Vagina (tissue), 2 donors: Measurements from ENCODE around the gene GPD2. TPM values are rescaled to one million over a fixed set of nuclear protein-coding genes. Genes with fewer than 3 reads are reported as not detected.

ENCODE experiments used
- DNase-seq, 2 donors: peaks; one replicate each; pipeline ENCODE4 v3.0.0-alpha.2; 2017; ENCODE audit errors: extremely low spot score in 2 of 2
- H3K27ac ChIP-seq: fragments of 200-600 bp; sonication (generic); one replicate; pipeline ENCODE4 v1.5.1; 2019
- H3K27me3 ChIP-seq: fragments of 200-600 bp; sonication (generic); one replicate; pipeline ENCODE4 v1.5.1; 2019
- H3K36me3 ChIP-seq, 2 donors: fragments of 200-600 bp; sonication (generic); one replicate each; pipeline ENCODE4 v1.5.1; 2017 to 2019
- H3K4me1 ChIP-seq: fragments of 200-600 bp; sonication (generic); one replicate; pipeline ENCODE4 v1.5.1; 2019
- H3K4me3 ChIP-seq, 2 donors: fragments of 200-600 bp; sonication (generic); 1 replicate in 1 of 2; 2 replicates in 1 of 2; pipeline ENCODE4 v1.5.1; 2016 to 2019
- H3K9me3 ChIP-seq: fragments of 200-600 bp; sonication (generic); one replicate; pipeline ENCODE4 v1.5.1; 2019
- POLR2A ChIP-seq, 2 donors: fragments of 450-650 bp; IDR thresholded peaks; one replicate each; pipeline ENCODE4 v1.6.1; 2017; ENCODE audit warnings: antibody characterized with exemption in 2 of 2, mild to moderate bottlenecking in 2 of 2, moderate library complexity in 2 of 2
- POLR2AphosphoS5 ChIP-seq, 2 donors: sonication (generic); formaldehyde crosslinking; IDR thresholded peaks; one replicate each; pipeline ENCODE4 v1.9.0; 2017; ENCODE audit warnings: antibody characterized with exemption in 2 of 2, mild to moderate bottlenecking in 2 of 2, low read depth in 1 of 2; ENCODE audit not compliant: insufficient read depth in 1 of 2
- intact Hi-C: fragments of 100-400 bp; cut with DNase I; formaldehyde crosslinking; loops from one replicate; pipeline ENCODE4 v1.15.1; 2023
- total RNA-seq: library from RNA; depleted of rRNA; stranded (reverse); fragments of >200 nt; gene quantifications from one replicate; pipeline ENCODE4 v1.2.3, GENCODE V29; 2016
- TF ChIP-seq, protein P1 (sequence below), 3 experiments: fragments of 450-650 bp in 2 of 3; fragments of 200-600 bp in 1 of 3; sonication (generic) in 1 of 3; IDR thresholded peaks; one replicate each; pipeline ENCODE4 v1.5.1; 2017 to 2019; ENCODE audit warnings: antibody characterized with exemption in 3 of 3, mild to moderate bottlenecking in 2 of 3, moderate library complexity in 2 of 3

GPD2 gene
- total RNA-seq, 1 donor from 2014 or later = 30.4 TPM

DNA sequence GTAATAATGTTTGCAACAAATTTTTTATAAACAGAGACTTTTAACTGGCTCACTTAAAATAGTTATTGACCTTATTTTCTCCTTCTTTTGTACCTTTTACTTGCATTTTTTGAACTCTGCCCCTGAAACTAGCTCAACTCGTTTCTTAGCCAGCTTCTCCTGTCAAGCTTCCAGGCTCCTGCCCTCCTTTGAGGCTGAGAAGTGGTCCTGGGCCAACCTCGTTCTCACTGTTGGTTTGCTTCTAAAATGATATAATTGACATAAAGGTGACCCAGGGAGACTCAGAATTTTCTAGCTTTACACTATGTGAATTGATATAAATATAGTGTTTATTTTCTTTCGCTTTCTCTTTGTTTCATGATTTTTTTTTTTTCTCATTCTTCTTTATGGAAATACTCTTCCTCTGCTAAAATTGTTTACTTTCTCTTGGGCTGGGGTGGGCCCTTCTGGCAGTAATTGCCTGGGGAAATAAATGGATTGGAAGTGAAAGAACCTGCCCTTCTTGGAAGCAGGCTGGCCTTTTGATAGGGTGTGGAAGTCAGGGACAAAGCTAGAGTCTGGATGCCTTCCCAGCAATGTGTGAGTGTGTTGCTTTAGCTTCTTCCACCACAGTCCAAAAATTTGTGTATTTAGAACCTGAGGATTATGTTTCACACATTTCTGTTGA, 30.7 kb downstream of the GPD2 start:
- Histone ChIP-seq H3K9me3 (no peaks in the 10 kb centered on the region), H3K27ac (peak overlapping the region; percentile 43), H3K4me3 (peak overlapping the region in 1 of 2 donors; percentile 12), H3K27me3 (no peaks in the 10 kb centered on the region), H3K36me3 (no peaks in the 10 kb centered on the region), H3K4me1 (peaks cover 40% of the 10 kb centered on the region)
- no peak for DNase-seq
- intact Hi-C loops = no loop called here
- TF ChIP-seq POLR2AphosphoS5 (IDR thresholded peaks at IDR 0.05; ENCODE audit: insufficient read depth in 1 of 2, low read depth in 1 of 2) (no peak), POLR2A (IDR thresholded peaks at IDR 0.05) (no peak)
- TF ChIP-seq, protein P1, sequence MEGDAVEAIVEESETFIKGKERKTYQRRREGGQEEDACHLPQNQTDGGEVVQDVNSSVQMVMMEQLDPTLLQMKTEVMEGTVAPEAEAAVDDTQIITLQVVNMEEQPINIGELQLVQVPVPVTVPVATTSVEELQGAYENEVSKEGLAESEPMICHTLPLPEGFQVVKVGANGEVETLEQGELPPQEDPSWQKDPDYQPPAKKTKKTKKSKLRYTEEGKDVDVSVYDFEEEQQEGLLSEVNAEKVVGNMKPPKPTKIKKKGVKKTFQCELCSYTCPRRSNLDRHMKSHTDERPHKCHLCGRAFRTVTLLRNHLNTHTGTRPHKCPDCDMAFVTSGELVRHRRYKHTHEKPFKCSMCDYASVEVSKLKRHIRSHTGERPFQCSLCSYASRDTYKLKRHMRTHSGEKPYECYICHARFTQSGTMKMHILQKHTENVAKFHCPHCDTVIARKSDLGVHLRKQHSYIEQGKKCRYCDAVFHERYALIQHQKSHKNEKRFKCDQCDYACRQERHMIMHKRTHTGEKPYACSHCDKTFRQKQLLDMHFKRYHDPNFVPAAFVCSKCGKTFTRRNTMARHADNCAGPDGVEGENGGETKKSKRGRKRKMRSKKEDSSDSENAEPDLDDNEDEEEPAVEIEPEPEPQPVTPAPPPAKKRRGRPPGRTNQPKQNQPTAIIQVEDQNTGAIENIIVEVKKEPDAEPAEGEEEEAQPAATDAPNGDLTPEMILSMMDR (IDR thresholded peaks at IDR 0.05) = no peak

DNA sequence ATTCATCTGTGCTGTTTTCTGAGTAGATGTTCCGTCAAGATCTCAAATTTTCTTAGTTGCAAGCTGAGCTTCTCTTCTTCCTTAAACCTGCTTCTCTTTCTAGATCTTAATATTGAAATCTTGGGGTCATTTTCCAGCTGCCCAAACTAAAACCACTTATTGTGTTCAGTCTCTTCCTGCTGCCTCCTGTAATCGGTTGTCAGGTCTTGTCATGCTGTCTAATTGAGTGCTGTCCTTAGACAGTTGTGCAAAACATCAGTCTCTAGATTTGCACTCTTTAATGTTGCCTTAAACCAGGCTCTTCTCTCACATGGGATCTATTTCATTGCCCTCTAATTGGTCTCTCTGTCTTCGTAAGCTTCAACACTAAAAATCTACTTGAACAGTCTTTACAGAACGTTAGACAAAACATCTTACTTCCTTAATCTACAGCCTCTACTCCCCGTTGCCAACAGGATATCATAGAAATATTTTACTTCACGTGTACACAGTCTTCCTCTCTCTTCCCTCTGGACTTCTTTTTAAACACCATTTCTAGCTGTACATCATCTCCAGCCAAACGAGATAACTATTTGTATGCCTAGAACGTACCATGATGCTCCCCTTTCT, 34.9 kb downstream of the GPD2 start:
- Histone ChIP-seq H3K27me3 (no peaks in the 10 kb centered on the region), H3K4me3 (no peak overlapping the region), H3K27ac (no peak overlapping the region), H3K9me3 (no peaks in the 10 kb centered on the region), H3K4me1 (peaks cover 49% of the 10 kb centered on the region), H3K36me3 (no peaks in the 10 kb centered on the region)
- no peak for DNase-seq
- intact Hi-C loops = no loop called here
- TF ChIP-seq POLR2AphosphoS5 (IDR thresholded peaks at IDR 0.05; ENCODE audit: insufficient read depth in 1 of 2, low read depth in 1 of 2) (no peak), POLR2A (IDR thresholded peaks at IDR 0.05) (no peak)
- TF ChIP-seq, protein P1 (IDR thresholded peaks at IDR 0.05) = no peak

DNA sequence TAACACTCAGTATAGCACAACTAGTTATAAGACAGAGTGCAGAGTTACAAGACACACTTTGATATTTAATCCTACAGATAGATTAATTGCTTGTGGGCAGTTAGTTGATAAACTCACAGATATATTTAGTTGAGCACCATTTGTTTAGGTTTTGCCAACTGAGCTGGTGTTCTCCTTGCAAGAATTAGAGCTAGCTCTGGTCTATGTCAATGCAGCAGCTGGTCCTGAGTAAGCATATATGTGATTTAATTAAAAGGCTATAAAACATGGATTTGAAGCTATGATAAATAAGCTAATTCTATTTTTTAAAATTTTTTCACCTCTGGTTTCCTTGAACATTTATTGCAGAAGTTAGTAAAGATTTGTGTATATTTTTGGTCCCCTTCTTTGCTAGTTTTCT, 35.6 kb downstream of the GPD2 start:
- intact Hi-C loops = no loop called here
- TF ChIP-seq, protein P1 (IDR thresholded peaks at IDR 0.05) = no peak
- TF ChIP-seq POLR2A (IDR thresholded peaks at IDR 0.05) (no peak), POLR2AphosphoS5 (IDR thresholded peaks at IDR 0.05; ENCODE audit: insufficient read depth in 1 of 2, low read depth in 1 of 2) (no peak)
- Histone ChIP-seq H3K4me1 (peaks cover 49% of the 10 kb centered on the region), H3K4me3 (no peak overlapping the region), H3K27me3 (no peaks in the 10 kb centered on the region), H3K9me3 (no peaks in the 10 kb centered on the region), H3K27ac (no peak overlapping the region), H3K36me3 (no peaks in the 10 kb centered on the region)
- DNase-seq = no peak

DNA sequence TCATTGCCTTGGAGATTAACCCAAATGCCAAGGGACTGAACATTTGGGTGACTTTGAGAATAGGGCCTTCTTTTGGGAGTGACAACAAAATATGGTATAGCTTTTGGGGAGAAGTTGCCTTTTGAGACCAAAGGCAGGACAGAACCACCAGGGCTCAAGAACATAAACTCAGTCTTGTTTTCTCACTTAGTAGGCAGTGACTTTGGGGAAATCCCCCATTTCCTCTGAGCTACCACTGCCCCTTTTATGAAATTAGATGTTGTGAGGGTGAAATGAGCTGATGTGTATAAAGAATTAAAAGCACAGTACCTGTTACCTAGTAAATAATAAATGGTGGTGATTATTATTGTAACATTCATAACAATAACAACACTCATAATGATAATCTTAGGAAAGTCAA, 36.5 kb downstream of the GPD2 start:
- H3K27ac ChIP-seq = no peak overlapping the region
- TF ChIP-seq POLR2A (IDR thresholded peaks at IDR 0.05) = no peak
- TF ChIP-seq, protein P1 (IDR thresholded peaks at IDR 0.05) = no peak
- TF ChIP-seq POLR2AphosphoS5 (IDR thresholded peaks at IDR 0.05; ENCODE audit: insufficient read depth in 1 of 2, low read depth in 1 of 2) = no peak

DNA sequence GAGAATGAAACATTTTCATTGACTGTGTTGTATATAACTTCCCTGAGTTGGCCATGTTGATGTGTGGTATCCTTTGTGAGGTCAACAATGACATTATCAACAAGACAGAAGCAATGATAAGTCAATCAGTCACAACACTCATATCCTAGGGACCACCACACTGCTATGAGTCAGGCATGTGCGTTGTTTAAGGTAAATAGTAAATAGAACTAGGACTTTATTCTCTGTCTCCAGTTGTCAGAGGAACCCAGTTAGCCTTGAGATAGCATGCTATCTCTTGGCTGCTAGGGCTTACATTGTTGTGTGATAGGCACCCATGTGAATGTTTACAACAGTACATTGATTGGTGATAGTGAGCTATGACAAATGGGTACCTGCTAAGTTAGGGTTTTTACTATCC, 37.3 kb downstream of the GPD2 start:
- no peaks in the 10 kb centered on the region for H3K27me3 ChIP-seq
- peaks cover 40% of the 10 kb centered on the region for H3K4me1 ChIP-seq
- no peak overlapping the region for H3K27ac ChIP-seq
- no peak for DNase-seq
- no peaks in the 10 kb centered on the region for H3K36me3 ChIP-seq
- no peak overlapping the region for H3K4me3 ChIP-seq
- intact Hi-C loops = no loop called here
- TF ChIP-seq, protein P1 (IDR thresholded peaks at IDR 0.05) = no peak
- TF ChIP-seq POLR2AphosphoS5 (IDR thresholded peaks at IDR 0.05; ENCODE audit: insufficient read depth in 1 of 2, low read depth in 1 of 2) (no peak), POLR2A (IDR thresholded peaks at IDR 0.05) (no peak)
- no peaks in the 10 kb centered on the region for H3K9me3 ChIP-seq

More for the DNA sequence above, 36.5 kb downstream of the GPD2 start:
- no peak overlapping the region for H3K4me3 ChIP-seq
- no peak for DNase-seq
- H3K36me3 ChIP-seq = no peaks in the 10 kb centered on the region
- no peaks in the 10 kb centered on the region for H3K9me3 ChIP-seq
- peaks cover 47% of the 10 kb centered on the region for H3K4me1 ChIP-seq
- intact Hi-C loops = no loop called here
- H3K27me3 ChIP-seq = no peaks in the 10 kb centered on the region
